T-helper 1 cell (primary cell): Measurements from ENCODE around the gene ARMH3.
"Not testable (repeated sequence)": the region's sequence is repeated elsewhere in the genome, so short reads cannot be mapped to it uniquely, and the experiment has no call there.

Experiments used
- DNase-seq, 5 donors: peaks; one replicate each; pipeline ENCODE4 v3.0.0-alpha.2; 2012 to 2020

The ARMH3 gene

DNA sequence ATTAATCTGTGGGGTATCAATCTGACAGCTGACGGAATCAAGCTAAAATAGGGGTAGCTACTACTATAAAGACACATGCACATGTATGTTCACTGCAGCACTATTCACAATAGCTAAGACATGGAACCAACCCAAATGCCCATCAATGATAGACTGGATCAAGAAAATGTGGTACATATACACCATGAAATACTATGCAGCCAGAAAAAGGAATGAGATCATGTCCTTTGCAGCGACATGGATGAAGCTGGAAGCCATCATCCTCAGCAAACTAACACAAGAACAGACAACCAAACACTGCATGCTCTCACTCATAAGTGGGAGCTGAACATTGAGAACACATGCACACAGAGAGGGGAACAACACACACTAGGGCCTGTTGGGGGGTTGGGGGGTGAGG lies 75.3 kb downstream of the ARMH3 start:
- DNase-seq: not testable (repeated sequence)

DNA sequence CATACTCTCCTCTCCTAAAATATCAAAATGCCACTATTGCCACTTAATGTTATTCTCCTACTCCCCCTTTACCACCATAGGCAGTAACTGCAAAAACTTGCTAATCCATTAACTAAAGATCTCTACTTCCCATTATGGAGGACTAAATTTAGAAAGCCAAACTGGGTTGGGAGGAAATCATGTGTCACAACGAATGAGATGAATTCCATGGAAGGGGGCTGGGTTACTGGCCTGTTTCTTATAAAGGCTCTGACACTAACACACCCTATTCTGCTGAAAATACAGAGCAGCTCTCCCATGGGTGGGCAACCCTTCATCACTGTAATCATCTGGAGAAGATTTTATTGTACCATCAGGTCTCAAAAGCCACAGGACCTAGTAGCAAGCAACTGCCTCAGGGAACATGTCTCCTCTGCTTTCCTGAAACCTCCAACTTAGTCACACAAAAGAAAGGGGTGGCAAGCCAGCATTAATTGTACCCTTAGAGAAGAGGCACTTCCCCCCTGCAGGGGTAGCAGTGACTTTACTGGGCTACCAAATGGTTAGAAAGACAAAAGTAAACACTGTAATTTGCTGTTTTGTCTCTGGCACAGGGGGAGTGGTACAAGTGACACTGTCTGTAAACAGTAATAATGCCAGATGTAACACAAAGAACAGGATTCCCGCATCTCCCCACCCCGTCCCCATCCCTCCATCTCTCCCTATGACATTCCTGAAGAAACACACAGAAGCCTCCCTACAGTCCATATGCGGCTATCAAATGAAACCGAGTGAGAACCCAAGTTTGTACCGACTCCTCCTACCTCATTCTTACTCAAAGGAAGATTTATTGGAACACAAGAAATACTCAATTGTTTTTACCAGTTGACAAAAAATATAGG lies 81.6 kb downstream of the ARMH3 start:
- DNase-seq: no peak

DNA sequence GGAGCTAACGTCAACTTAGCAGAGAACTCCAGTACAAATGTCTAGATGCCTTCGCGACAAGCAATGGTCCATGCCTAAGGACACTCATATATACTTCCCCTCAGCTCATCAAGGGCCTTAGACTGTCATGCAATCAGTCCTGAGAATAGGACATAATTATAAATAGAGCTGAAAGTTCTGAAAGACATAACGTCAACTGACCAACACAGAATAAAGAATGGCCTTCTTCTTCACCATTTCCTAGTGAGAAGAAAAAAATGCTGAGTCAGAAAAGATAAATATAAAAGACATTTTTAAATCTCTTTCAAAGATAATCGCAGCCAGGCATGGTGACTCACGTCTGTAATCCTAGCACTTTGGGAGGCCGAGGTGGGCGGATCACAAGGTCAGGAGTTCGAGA lies 83.2 kb downstream of the ARMH3 start:
- DNase-seq: no peak

DNA sequence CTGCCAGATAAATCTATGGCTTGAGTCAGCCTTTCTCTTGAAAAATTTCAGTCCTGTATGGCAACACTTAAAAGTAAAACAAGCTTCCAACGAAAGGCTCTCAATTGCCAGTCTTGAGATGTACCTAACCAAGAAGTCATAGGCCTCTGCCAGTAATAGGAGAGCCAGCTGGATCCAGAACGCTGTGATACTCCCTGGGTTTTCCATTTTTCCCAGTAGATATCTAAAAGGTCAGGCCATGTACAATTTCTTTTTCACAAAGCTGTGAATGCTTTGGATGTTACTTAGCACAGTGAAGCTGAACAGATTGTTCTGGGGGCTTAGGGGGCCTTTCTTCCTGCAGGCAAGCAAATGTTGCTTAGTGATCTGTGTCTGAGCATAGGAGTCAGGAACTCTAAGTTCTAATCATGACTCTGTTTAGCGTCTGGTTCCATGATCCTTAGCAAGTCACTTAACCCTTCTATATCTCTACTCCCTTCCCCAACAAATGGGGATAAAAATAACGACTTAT lies 86.5 kb downstream of the ARMH3 start:
- no peak for DNase-seq

DNA sequence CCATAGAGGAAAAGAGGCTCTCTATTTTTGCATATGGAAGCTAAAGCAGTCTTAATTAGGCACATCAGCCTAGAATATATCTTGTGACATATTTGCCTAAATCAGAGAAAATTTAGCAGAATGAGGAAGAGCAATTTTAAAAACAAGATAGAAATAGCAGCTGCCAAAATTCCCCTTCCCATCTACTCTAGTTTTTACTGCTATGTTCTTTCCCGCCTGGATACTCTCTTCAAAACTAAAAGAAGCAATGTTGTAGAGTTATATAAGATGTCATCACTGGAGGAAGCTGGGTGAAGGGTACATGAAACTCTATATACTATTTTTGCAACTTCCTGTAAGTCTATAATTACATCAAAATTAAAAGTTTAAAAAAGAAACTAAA lies 87.0 kb downstream of the ARMH3 start:
- no peak for DNase-seq

DNA sequence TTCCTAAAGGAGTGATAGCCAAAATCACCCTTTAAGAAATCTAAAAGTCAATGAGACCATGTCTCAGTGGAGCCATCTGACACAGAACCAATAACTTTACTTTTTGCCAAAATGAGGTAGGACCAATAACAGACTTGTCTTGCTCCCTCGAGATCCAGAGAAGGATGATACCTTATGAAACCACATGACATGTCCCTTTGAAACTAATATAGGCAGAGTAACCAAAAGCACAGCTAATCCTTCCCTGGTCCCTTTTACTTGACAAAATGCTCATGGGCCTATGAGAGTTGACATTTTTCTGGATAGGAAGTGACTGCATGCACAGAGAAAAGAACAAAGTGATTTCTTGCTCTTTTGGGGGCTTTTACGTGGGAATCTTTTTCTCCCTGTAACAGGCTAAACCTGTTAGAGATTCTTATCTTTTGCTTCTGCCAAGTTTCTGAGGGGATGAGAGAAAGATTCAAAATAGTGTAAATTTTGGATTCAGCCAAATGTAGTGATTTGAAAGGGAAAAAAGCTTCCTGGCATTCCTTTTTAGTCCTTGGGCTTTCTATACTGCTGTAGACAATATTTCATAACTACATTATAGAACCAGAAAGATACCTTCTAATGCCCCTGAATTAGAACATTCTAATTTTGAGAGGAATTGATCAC lies 87.6 kb downstream of the ARMH3 start:
- no peak for DNase-seq

DNA sequence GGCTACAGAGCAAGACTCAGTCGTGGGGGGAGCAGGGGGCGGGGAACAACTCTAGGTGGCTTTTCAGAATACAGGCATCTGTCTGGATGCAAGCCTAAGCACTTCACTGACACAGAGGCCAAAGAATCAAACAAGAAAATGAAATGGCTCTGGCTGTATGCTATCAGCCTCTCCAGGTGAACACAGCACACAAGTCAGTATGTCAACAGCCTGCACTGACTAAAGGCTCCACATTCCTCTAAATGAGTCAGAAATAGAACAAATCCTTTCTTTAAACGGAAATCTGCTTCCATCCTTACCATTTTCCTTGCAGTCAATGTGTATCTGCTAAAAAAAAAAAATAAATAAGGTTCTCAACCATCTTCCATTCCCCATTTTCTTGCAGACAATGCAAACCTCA lies 88.3 kb downstream of the ARMH3 start:
- no peak for DNase-seq

DNA sequence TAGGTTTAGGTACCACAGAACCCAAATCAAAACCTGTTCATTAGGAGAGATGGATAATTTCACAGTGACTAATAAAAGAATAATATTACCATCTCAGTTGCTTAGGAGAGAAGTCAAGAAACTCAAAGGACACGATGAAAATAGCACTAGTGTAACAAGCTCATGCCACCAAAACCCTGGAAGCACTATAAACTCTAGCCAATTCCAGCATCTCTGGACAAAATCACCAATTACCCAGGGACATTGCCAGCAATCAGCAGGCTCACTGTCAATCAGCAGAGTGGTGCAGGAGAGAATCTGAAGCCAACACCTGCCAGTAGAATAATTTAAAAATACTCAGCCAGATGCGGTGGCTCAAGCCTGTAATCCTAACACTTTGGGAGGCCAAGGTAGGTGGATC lies 88.9 kb downstream of the ARMH3 start:
- no peak for DNase-seq

DNA sequence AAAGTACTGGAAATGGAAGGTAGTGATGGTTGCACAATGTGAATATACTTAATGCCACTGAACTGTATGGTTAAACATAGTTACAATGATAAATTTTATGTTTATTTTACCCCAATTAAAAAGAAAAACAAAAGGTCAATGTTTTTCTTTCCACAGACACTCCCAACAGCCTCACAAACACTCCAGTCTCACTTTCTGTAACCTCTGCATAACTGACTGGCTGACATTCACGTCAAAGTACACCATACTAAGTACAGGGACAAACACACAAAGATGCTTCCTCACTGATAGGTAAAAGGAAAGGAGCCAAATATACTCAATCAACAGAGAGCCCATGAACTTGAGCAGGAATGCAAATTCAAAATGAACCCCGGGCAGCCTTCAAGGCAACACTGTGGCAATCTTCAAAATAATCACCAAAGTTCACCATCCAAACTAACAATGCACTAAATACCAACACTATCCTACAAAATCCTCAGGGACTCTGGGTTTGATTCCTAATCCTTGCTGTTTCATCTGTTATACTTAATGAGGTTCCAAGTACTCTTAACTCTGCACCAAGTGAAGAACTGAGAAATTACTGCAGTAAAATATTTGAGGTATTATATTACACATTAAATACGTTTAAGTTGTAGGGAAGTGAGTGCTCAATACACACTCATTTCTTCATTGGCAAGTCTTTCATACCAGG lies 90.8 kb downstream of the ARMH3 start:
- no peak for DNase-seq

DNA sequence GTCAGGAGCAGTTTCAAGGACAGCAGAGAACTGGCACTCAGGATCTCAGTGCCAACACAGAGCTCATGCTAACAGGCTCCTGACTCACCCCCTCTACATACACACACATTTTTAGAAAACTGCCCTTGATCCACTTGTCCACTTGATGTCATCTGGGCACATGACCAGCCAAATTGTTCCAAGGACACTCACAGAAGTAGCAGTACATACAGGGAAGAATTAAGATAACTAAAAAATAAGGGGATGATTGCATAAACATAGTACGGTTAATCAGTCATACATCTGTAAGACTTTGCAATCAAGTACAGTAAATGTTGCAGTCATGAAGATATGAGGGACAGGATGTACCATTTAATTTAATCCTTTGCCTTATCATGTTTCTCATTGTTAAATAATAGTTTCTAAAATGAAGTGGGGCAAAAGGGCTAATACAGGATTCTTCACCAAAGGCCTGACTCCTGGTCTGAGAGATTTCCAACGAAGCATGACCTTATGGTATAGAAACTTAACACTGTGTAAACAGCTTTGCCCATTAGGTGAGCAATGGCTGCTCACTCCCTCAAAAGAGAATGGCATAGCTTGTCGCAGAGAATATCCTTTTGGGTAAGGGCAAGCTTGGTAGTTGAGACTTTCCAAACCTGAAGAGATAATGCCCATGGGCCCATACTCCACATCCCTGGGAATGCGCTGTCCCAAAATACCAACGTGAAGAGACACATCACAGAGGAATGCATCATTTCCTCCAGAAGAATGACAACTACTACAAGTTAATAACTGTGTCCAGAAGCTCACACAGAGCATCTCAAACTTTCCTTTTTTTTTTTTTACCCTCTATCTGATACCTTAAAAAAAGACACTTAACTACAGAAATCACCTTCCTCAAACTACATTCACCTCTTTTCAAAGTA lies 94.1 kb downstream of the ARMH3 start:
- no peak for DNase-seq

DNA sequence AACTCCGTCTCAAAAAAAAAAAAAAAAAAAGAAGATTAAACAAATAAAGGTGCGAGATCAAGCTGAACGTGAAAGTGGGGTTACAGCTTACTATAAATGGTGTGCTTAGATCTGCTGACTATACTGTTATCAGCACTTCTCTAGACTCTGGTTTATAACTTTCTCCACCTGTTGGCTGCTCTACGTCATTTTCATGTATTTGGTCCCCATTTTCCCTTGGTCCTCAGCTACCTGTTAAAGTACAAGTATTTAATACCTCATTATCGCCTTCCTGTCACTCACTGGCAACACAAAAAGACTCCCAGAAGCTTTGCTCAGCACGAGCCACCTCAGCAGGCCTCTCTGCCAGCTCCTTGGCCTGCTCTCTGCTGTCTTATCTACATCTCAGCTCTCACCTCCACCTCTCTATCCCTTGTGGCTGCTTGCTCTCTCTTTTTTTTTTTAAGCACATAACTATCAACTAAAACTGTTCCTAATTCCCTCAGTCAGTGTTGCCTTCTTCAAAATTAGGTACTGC lies 95.0 kb downstream of the ARMH3 start:
- DNase-seq: no peak

DNA sequence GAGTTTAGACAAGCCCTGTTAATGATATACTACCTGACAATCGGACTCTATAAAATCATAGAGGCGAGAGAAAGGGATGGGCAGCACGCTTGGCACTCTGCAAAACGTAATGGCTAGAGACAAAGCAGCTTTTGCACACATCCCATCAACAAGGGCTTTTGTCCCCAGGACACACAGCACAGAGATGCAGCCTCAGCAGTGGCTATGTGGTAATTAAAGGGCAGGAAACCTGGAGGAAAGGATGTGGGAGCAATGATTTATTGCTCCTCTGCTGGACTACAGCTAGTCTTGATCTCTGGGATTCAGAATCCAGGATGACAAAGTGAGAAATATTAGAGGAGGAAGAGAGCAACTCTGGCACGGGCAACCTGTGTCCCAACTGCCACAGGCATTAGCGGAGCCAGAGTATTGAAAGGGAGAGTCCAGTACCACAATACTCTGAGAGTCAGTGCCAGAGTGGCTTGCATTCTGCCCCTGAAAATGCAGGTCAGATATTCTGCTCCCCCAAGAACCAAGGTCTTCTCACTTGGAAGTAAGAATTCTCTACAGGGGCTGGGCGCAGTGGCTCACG lies 96.5 kb downstream of the ARMH3 start:
- DNase-seq: no peak

DNA sequence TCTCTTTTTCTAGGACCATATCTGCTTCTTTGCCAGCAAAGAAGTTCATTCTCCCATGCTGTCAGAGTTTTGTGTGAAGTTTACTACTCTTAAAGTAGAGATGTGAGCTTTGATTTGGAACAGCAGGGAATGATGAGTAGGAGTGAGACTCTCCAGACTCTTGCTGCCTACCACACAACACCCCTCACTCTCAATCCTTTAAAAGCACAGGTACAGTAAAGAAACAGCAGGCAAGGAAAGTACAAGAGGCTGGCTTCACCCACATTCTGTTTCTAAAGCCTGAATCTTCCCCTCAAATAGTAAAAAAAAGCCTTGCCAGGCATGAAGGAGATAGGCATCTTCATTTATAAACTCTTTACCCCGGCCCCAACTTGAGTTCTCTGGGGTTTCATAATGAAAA lies 97.3 kb downstream of the ARMH3 start:
- DNase-seq: no peak

DNA sequence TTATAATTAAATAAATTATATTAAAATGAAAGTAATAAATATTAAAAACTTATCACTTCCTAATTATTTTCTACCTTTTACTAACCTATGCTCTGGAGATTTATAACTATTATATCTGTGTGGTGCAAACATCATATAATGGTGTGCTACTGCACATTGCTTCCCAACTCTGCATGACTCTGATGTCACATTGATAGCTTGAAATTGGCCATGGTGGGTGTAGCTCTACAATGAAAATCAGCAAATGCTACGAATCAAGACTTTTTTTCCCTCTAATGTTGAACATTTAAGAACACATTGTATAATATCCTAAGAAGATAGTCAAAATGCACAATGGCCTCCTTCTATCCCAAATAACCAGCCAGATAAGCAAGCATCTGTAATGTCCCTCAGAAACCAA lies 99.1 kb downstream of the ARMH3 start:
- DNase-seq: no peak

DNA sequence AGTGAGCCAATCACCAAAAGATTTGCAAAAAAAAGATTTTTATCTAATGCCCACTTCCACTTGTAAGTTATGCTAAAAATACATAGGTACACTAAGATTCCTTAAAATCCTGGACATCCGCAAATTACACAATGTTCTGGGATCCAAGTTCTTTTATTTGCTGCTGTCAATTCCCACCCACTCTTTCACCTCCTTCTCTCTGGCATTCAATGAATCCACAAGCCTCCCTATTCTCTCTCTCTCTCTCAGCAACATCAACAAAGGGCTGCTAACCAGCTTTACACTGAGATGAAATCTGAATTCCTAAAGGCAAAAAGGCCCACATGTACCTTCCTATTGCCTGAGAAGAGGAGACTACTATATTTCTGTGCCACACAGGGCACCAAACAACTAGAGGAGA lies 99.9 kb downstream of the ARMH3 start:
- no peak for DNase-seq

DNA sequence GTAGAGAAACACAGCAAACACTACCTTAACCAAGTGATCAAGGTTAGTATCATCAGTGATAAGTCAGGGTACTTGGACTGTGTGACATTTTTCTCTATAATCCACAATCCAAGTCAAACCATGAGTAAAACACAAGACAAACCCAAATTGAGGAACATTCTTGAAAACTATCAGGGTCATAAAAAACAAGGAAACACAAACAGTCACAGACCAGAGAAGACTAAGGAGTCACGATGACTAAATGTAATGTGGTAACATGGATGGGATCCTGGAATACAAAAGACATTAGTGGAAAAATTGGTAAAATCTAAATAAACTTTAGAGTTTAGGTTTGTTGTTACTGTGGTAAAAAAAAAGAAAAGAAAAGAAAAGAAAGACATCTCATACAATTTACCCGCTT lies 103.8 kb downstream of the ARMH3 start:
- DNase-seq: no peak

DNA sequence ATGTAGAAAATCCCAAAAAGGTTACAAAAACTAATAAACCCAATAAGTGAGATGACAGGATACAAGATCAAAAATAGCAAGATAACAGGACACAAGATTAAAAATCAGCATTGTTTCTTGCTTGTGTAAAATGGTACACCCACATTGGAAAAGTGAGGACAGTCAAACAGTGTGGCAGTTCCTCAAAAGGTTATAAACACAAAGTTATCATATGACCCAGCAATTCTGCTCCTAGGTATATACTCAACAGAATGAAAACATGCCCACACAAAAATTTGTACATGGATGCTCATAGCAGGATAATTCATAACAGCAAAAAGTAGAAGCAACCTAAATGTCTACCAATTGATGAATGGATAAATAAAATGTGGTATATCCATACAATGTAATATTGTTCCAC lies 105.8 kb downstream of the ARMH3 start:
- no peak for DNase-seq

DNA sequence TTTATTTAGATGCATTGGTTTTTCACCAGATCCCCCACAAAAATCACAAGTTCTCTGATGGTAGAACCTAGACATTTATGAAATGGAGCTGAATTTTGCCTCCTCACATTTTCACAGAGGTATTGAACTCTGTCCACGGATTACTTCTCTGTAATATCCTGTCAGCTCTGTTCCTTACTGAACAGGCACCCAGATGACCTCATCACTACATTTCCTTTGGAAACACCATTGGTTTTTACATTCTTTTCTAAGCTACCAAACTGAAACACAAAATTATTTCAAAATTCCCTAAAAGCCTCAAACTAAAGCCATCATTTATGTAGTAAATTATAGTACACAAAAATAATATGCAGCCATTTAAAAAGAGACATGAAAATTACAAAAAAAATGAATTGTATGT lies 114.1 kb downstream of the ARMH3 start:
- no peak for DNase-seq

DNA sequence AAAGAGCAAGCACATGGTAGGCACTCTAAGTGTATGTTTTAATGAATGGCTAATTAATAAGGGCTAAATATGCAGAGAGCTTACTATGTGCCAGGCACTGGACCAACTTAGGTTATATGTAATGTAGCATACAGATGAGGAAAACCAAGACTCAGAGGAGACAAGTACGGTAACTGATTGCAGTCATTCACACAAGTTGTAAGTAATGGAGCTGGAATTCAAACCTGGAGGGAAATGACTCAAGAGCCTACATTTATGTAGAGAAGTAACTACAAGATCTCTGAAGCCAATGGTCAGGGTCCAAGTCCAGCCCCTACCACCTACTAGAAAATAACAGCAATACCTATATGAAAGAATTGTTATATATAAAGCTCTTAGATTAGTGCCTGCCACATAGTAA lies 115.1 kb downstream of the ARMH3 start:
- DNase-seq: no peak

DNA sequence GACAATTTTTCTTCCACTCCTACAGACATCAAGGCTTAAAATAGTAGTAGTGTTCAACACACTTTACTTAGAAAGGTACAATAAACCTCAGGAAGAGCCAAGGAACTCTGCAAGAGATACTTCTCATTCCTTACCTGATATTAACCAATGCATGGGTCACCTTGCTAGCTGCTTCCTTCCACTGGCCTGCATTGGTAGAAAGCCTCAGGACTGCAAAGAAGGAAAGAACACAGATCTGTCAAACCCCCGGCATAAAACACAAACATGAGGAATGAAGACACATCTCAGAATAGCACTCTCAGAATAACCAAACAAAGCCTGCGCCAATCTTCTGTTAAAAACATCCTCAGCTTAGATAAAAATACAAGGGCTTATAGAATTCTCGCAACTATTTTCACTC lies 116.2 kb downstream of the ARMH3 start:
- no peak for DNase-seq

DNA sequence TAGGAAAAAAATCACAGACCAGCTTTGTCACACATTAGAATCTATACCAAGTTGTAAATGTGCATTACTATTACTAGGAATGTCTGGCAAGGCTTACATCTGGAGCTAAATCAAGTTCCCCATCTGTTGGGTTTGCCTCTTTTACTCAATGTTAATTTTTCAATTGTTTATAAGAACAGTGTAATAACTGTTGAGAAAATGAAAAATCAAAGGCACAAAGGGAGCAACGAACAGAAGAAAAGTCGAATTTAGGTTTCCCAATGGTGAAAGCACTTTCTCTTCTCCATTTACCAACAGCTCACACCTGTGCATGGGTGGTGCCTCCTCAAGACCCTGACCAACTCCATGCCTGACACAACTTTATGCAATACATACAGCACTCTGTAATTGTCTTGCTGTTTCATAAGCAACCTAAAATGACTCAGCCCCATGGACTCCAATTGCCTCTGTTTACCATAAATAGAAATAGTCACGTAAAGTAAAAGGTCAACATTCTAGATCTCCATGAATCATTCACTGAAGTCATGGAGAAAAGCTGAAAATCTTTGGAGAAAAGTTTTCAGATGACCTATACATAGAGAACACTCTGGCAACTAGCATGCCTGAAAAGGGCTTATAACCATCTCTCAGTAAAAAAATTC lies 116.8 kb downstream of the ARMH3 start:
- no peak for DNase-seq
